ENCODE results near the gene MAZ. TPM values are rescaled to one million over a fixed set of nuclear protein-coding genes. Genes with fewer than 3 reads are reported as not detected.

Gene MAZ
- total and polyA plus RNA-seq, 2 of the 13 experiments (the other 11 are each of a cell fraction or from before 2014, with no cell fraction given): 203 to 277 TPM

DNA sequence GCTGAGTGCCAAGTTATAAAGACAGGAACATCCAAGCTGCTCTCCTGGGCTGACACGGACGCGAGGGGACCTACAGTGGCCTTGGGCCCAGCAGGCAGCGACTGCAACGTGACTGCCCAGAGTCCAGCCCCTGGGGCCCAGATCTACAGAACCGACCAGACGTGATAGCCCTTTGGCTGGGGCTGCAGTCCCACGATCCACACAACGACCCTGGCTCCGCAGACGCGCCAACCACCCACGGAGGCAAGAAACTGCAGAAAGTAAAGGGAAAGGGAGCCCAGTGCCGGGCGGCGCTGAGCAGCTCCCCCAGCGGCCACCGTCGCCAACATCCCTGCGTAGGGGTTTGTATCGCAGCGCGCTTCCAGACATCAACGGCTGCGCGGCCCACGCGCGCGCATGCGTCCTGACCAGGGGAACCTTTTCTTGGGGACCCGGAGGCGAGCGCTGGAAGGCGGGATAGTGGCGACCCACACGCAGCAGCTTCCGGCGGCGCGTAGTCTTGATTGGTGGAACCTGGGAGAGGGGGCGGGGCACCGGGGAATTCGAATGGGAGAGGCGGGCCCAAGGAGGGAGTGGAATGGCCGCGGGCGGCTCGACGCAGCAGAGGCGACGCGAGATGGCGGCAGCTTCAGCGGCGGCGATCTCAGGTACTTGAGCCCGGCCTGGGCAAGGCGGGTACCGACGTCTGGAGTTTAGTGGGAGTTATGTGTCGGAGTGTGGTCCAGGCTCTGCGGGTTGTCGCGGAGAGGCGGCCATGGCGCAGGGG is 16.0 kb upstream of the MAZ start, which contains the start of gene KIF22 (continued):
- TF ChIP-seq ZNF512B (CRISPR knock-in tag; IDR thresholded peaks at IDR 0.05; ENCODE audit: borderline replicate concordance) (peak; percentile 95; the same call in 1 of the 2 replicates), TAF15 (IDR thresholded peaks at IDR 0.05; ENCODE audit: low read depth, low read length, poor library complexity, severe bottlenecking) (no peak), ZNF468 (CRISPR knock-in tag; IDR thresholded peaks at IDR 0.05) (no peak; the same call in 1 of the 2 replicates), ZNF788 (CRISPR knock-in tag; IDR thresholded peaks at IDR 0.05; ENCODE audit: borderline replicate concordance) (peak; percentile 93; the same call in 1 of the 2 replicates), ZNF24 (IDR thresholded peaks at IDR 0.05) (no peak), GTF3A (CRISPR knock-in tag; conservative IDR thresholded peaks at IDR 0.05) (no peak), ZNF234 (CRISPR knock-in tag; conservative IDR thresholded peaks at IDR 0.05) (peak; percentile 62; the same call in 1 of the 2 replicates), FOXK2 (IDR thresholded peaks at IDR 0.05) (peak; percentile 57; the same call in 1 of the 2 replicates), ZNF710 (CRISPR knock-in tag; IDR thresholded peaks at IDR 0.05; ENCODE audit: borderline replicate concordance) (peak; percentile 72), HNF4A (CRISPR knock-in tag; IDR thresholded peaks at IDR 0.05) (0 out of 2 replicates have a peak, but pooled peaks have one; percentile 12), RNF2 (conservative IDR thresholded peaks at IDR 0.05; ENCODE audit: low read depth) (peak; percentile 63; the same call in 1 of the 2 replicates), ZNF256 (CRISPR knock-in tag; conservative IDR thresholded peaks at IDR 0.05) (peak; percentile 64), HNRNPLL (IDR thresholded peaks at IDR 0.05; ENCODE audit: low read depth, low read length, poor library complexity, severe bottlenecking) (peak; percentile 91), RFX5 (IDR thresholded peaks at IDR 0.05; ENCODE audit: low read depth, low read length) (0 out of 2 replicates have a peak, but pooled peaks have one; percentile 26)
- TF ChIP-seq, protein P1, sequence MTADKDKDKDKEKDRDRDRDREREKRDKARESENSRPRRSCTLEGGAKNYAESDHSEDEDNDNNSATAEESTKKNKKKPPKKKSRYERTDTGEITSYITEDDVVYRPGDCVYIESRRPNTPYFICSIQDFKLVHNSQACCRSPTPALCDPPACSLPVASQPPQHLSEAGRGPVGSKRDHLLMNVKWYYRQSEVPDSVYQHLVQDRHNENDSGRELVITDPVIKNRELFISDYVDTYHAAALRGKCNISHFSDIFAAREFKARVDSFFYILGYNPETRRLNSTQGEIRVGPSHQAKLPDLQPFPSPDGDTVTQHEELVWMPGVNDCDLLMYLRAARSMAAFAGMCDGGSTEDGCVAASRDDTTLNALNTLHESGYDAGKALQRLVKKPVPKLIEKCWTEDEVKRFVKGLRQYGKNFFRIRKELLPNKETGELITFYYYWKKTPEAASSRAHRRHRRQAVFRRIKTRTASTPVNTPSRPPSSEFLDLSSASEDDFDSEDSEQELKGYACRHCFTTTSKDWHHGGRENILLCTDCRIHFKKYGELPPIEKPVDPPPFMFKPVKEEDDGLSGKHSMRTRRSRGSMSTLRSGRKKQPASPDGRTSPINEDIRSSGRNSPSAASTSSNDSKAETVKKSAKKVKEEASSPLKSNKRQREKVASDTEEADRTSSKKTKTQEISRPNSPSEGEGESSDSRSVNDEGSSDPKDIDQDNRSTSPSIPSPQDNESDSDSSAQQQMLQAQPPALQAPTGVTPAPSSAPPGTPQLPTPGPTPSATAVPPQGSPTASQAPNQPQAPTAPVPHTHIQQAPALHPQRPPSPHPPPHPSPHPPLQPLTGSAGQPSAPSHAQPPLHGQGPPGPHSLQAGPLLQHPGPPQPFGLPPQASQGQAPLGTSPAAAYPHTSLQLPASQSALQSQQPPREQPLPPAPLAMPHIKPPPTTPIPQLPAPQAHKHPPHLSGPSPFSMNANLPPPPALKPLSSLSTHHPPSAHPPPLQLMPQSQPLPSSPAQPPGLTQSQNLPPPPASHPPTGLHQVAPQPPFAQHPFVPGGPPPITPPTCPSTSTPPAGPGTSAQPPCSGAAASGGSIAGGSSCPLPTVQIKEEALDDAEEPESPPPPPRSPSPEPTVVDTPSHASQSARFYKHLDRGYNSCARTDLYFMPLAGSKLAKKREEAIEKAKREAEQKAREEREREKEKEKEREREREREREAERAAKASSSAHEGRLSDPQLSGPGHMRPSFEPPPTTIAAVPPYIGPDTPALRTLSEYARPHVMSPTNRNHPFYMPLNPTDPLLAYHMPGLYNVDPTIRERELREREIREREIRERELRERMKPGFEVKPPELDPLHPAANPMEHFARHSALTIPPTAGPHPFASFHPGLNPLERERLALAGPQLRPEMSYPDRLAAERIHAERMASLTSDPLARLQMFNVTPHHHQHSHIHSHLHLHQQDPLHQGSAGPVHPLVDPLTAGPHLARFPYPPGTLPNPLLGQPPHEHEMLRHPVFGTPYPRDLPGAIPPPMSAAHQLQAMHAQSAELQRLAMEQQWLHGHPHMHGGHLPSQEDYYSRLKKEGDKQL (CRISPR knock-in tag; IDR thresholded peaks at IDR 0.05; ENCODE audit: low read depth): no peak
- TF ChIP-seq, protein P2, sequence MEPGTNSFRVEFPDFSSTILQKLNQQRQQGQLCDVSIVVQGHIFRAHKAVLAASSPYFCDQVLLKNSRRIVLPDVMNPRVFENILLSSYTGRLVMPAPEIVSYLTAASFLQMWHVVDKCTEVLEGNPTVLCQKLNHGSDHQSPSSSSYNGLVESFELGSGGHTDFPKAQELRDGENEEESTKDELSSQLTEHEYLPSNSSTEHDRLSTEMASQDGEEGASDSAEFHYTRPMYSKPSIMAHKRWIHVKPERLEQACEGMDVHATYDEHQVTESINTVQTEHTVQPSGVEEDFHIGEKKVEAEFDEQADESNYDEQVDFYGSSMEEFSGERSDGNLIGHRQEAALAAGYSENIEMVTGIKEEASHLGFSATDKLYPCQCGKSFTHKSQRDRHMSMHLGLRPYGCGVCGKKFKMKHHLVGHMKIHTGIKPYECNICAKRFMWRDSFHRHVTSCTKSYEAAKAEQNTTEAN (CRISPR knock-in tag; conservative IDR thresholded peaks at IDR 0.05): peak; percentile 71

Measured in HepG2 (cell line).